Measurements from ENCODE around the gene C19orf67. TPM values are rescaled to one million over a fixed set of nuclear protein-coding genes. Genes with fewer than 3 reads are reported as not detected.

Gene C19orf67
- total and polyA plus RNA-seq, 2 donors (not counting 1 experiment from before 2014, with no cell fraction given): 1.2 TPM; not detected in 1

DNA sequence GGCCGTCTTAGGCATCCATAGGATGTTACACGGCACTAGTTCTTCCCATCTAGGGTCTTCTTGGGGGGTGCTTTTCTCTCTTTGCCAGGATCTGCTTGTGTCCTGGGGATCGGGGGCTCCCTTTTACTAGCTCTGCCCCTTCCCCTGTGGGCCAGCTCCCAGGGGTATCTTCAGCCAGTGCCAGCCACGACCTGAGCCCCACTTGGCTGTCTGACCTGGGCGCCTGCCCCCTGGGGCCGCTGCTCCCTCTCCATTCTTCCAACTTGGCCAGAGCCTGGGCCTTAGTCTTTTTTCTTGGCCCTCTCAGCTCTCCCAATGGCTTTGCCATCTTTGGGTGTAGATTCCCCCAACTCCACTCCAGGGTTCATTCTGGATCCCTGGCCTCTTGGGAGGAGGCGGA is 28.9 kb upstream of the C19orf67 start:
- POLR2A ChIA-PET: no interaction called here
- peaks cover 62% of the 10 kb centered on the region for H3K79me2 ChIP-seq (ENCODE audit: control insufficient read depth, insufficient read depth, low read length)

DNA sequence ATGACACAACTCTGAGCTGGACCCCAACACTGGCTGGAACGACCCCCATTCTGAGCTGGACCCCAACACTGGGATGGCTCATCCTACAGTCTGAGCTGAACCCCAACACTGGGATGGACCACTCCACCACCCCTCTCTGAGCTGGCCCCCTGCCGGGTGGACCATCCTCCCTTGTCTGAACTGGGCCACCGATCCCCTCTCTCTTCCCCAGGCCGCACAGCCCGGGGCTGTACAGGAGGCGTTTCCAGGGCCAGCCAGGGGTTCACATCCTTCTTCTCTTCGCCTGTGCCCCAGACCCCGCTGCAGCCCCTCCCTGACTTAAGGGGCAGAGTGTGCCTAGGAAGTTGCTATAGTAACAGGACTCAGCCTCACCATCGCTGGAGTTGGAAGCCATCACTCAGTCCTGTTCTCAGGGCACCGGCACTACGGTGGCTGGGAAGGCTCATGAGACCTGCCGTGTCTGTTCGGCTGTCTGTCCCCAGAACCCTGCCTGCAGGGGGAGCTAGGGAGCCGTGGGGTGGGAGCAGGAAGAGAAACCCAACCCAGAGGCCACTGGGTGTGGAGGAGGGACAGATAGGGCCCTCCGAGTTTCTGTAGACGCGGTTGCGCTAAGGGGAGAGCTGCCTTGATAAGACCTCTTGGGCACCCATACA is 28.3 kb upstream of the C19orf67 start:
- Histone ChIP-seq H3K36me3 (replicated peaks in 1 of 2; ENCODE audit: control extremely low read depth in 1 of 2, control insufficient read depth in 1 of 2, extremely low read depth in 1 of 2, insufficient read depth in 2 of 2, low read length in 1 of 2) (peaks cover 0 to 2% of the 10 kb centered on the region in 2 experiments), H3K9me3 (ENCODE audit: control extremely low read depth in 1 of 3, control insufficient read depth in 2 of 3, insufficient read depth in 1 of 3, low read length in 2 of 3) (no peaks in the 10 kb centered on the region), H3K4me1 (ENCODE audit: control insufficient read depth in 2 of 2, insufficient read depth in 2 of 2, low read length in 2 of 2) (peaks cover 34 to 36% of the 10 kb centered on the region in 2 donors), H4K20me1 (ENCODE audit: control insufficient read depth, insufficient read depth, low read length, poor library complexity, severe bottlenecking) (peaks cover 58% of the 10 kb centered on the region), H3K4me3 (ENCODE audit: control extremely low read depth in 1 of 5, extremely low read depth in 1 of 5, insufficient read depth in 1 of 5, low read depth in 2 of 5, low read length in 4 of 5) (no peak overlapping the region), H3K9ac (ENCODE audit: low read length) (no peak overlapping the region), H3K4me2 (replicated peaks; ENCODE audit: low read depth, low read length, poor library complexity, severe bottlenecking) (no peak overlapping the region), H3K27me3 (replicated peaks in 1 of 4; ENCODE audit: control extremely low read depth in 1 of 4, control insufficient read depth in 3 of 4, insufficient read depth in 4 of 4, low read length in 3 of 4) (no peaks in the 10 kb centered on the region), H3K27ac (ENCODE audit: low read length in 2 of 2) (no peak overlapping the region), H3K79me2 (ENCODE audit: control insufficient read depth, insufficient read depth, low read length) (peaks cover 62% of the 10 kb centered on the region), H2AFZ (ENCODE audit: insufficient read depth, low read depth, low read length, poor library complexity, severe bottlenecking) (no peak overlapping the region)
- TF ChIP-seq, protein P1, sequence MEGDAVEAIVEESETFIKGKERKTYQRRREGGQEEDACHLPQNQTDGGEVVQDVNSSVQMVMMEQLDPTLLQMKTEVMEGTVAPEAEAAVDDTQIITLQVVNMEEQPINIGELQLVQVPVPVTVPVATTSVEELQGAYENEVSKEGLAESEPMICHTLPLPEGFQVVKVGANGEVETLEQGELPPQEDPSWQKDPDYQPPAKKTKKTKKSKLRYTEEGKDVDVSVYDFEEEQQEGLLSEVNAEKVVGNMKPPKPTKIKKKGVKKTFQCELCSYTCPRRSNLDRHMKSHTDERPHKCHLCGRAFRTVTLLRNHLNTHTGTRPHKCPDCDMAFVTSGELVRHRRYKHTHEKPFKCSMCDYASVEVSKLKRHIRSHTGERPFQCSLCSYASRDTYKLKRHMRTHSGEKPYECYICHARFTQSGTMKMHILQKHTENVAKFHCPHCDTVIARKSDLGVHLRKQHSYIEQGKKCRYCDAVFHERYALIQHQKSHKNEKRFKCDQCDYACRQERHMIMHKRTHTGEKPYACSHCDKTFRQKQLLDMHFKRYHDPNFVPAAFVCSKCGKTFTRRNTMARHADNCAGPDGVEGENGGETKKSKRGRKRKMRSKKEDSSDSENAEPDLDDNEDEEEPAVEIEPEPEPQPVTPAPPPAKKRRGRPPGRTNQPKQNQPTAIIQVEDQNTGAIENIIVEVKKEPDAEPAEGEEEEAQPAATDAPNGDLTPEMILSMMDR (IDR thresholded peaks at IDR 0.05): no peak
- no peak for TF ChIP-seq EZH2 (IDR thresholded peaks at IDR 0.05; ENCODE audit: borderline replicate concordance, insufficient read depth, low read depth, low read length, poor library complexity, severe bottlenecking)
- H3K27me3 Mint-ChIP-seq: no peaks in the 10 kb centered on the region
- ChIA-PET POLR2A (no interaction called here), CTCF (interaction anchor here (1.1 to 3.0 kb wide), 6 partner anchors 22 to 55 kb away, joined by 3 to 14 read pairs (median 5); no protein-coding TSS in a partner anchor)
- peaks cover 36% of the 10 kb centered on the region for H3K4me1 Mint-ChIP-seq
- intact Hi-C loops (cut with micrococcal nuclease): no loop called here
- DNase-seq (peak; percentile 50), ATAC-seq (ENCODE audit: low read depth) (no peak)
- no peak overlapping the region for H3K27ac Mint-ChIP-seq
- no peak overlapping the region for H3K4me3 Mint-ChIP-seq
- WGBS (ENCODE audit: insufficient coverage): 96% methylated on average over 16 of the region's 18 CpGs
- no peaks in the 10 kb centered on the region for H3K9me3 Mint-ChIP-seq (ENCODE audit: insufficient read depth)

More for the DNA sequence above, 28.9 kb upstream of the C19orf67 start:
- TF ChIP-seq, protein P1 (IDR thresholded peaks at IDR 0.05): no peak
- TF ChIP-seq EZH2 (IDR thresholded peaks at IDR 0.05; ENCODE audit: borderline replicate concordance, insufficient read depth, low read depth, low read length, poor library complexity, severe bottlenecking): no peak
- ATAC-seq (ENCODE audit: low read depth) (no peak), DNase-seq (no peak)
- no peaks in the 10 kb centered on the region for H3K27me3 ChIP-seq (replicated peaks in 1 of 4; ENCODE audit: control extremely low read depth in 1 of 4, control insufficient read depth in 3 of 4, insufficient read depth in 4 of 4, low read length in 3 of 4)
- CTCF ChIA-PET: interaction anchor here (1.1 to 3.0 kb wide), 8 partner anchors 12 to 230 kb away, joined by 3 to 14 read pairs (median 4); partner anchors contain the start of gene ASF1B
- no peaks in the 10 kb centered on the region for H3K9me3 Mint-ChIP-seq (ENCODE audit: insufficient read depth)
- H3K27ac Mint-ChIP-seq: no peak overlapping the region
- peaks cover 58% of the 10 kb centered on the region for H4K20me1 ChIP-seq (ENCODE audit: control insufficient read depth, insufficient read depth, low read length, poor library complexity, severe bottlenecking)
- H3K9me3 ChIP-seq (ENCODE audit: control extremely low read depth in 1 of 3, control insufficient read depth in 2 of 3, insufficient read depth in 1 of 3, low read length in 2 of 3): no peaks in the 10 kb centered on the region
- peaks cover 36 to 38% of the 10 kb centered on the region in 2 donors for H3K4me1 ChIP-seq (ENCODE audit: control insufficient read depth in 2 of 2, insufficient read depth in 2 of 2, low read length in 2 of 2)
- peaks cover 39% of the 10 kb centered on the region for H3K4me1 Mint-ChIP-seq
- peaks cover 0 to 2% of the 10 kb centered on the region in 2 experiments for H3K36me3 ChIP-seq (replicated peaks in 1 of 2; ENCODE audit: control extremely low read depth in 1 of 2, control insufficient read depth in 1 of 2, extremely low read depth in 1 of 2, insufficient read depth in 2 of 2, low read length in 1 of 2)
- H3K4me3 Mint-ChIP-seq: no peak overlapping the region
- H3K4me3 ChIP-seq (ENCODE audit: control extremely low read depth in 1 of 5, extremely low read depth in 1 of 5, insufficient read depth in 1 of 5, low read depth in 2 of 5, low read length in 4 of 5): no peak overlapping the region
- H2AFZ ChIP-seq (ENCODE audit: insufficient read depth, low read depth, low read length, poor library complexity, severe bottlenecking): peak overlapping the region; percentile 27
- WGBS (ENCODE audit: insufficient coverage): 89% methylated on average over 7 of the region's 7 CpGs
- peak overlapping the region; percentile 45 for H3K4me2 ChIP-seq (replicated peaks; ENCODE audit: low read depth, low read length, poor library complexity, severe bottlenecking)
- no peaks in the 10 kb centered on the region for H3K27me3 Mint-ChIP-seq
- intact Hi-C loops (cut with micrococcal nuclease): no loop called here
- H3K9ac ChIP-seq (ENCODE audit: low read length): no peak overlapping the region
- no peak overlapping the region for H3K27ac ChIP-seq (ENCODE audit: low read length in 2 of 2)

Data from B cell (primary cell).